Right lobe of liver (tissue), 6 donors: ENCODE measurements around the gene SOX8. TPM values are rescaled to one million over a fixed set of nuclear protein-coding genes. Genes with fewer than 3 reads are reported as not detected.
A peak's percentile ranks its signal among the peaks of the same experiment; 100 is the strongest.

Experiments used
- ATAC-seq, 4 donors: fragments of 200-7000 bp; cut with Tn5 transposase; one replicate each; pipeline ENCODE4 v1.9.1; 2020; ENCODE audit warnings: mild to moderate bottlenecking in 4 of 4, moderate library complexity in 4 of 4
- DNase-seq, 3 donors: peaks; one replicate each; pipeline ENCODE4 v3.0.0-alpha.2; 2020
- H3K27ac ChIP-seq, 3 donors: fragments of 200-600 bp; one replicate each; pipeline ENCODE4 v1.8.0; 2022
- H3K27me3 ChIP-seq, 2 donors: fragments of 200-600 bp; one replicate each; pipeline ENCODE4 v1.8.0; 2022
- H3K36me3 ChIP-seq, 4 donors: fragments of 200-600 bp; sonication (generic) in 1 of 4; one replicate each; pipeline versions ENCODE4 v1.5.1 to v1.8.0; 2017 to 2022; ENCODE audit warnings: control low read depth in 1 of 4
- H3K4me1 ChIP-seq, 4 donors: fragments of 200-600 bp; sonication (generic) in 1 of 4; one replicate each; pipeline versions ENCODE4 v1.5.1 to v1.8.0; 2017 to 2022; ENCODE audit warnings: control low read depth in 1 of 4
- H3K4me3 ChIP-seq, 3 donors: fragments of 200-600 bp; one replicate each; pipeline ENCODE4 v1.8.0; 2022
- H3K9me3 ChIP-seq, 4 donors: fragments of 200-600 bp; sonication (generic) in 1 of 4; one replicate each; pipeline versions ENCODE4 v1.5.1 to v1.8.0; 2017 to 2022; ENCODE audit warnings: control low read depth in 1 of 4
- POLR2A ChIP-seq: fragments of 450-650 bp; IDR thresholded peaks from one replicate; pipeline ENCODE4 v1.6.1; 2017; ENCODE audit warnings: antibody characterized with exemption, mild to moderate bottlenecking
- WGBS: methylation state at CpG from one replicate; pipeline ENCODE4 v1.1.6; 2018; ENCODE audit warnings: low coverage, low lambda C conversion rate; ENCODE audit not compliant: insufficient coverage; ENCODE audit errors: missing lambda C conversion rate; 5-methylcytosine and 5-hydroxymethylcytosine counted together
- intact Hi-C, 2 donors: fragments of 100-400 bp; cut with DNase I; formaldehyde crosslinking; loops; one replicate each; pipeline versions ENCODE4 v1.11.2 to v1.14.1; 2022
- total RNA-seq, 6 experiments: library from RNA; depleted of rRNA in 2 of 6; stranded (reverse); fragments of >200 nt in 2 of 6; fragmentation: NEBNext Ultra II Directional in 3 of 6; extraction: Animal tissue kit (Norgen Biotek cat#: 25700) in 3 of 6; gene quantifications; one replicate each; pipeline versions ENCODE4 v1.1.0 to v1.2.4, GENCODE V29; 2016 to 2023
- TF ChIP-seq, protein P1 (sequence below), 4 donors: fragments of 200-600 bp in 3 of 4; fragments of 450-650 bp in 1 of 4; IDR thresholded peaks; one replicate each; pipeline versions ENCODE4 v1.5.1 to v1.8.0; 2016 to 2022; ENCODE audit warnings: antibody characterized with exemption in 4 of 4, mild to moderate bottlenecking in 2 of 4
- donor health status: DM: no; HTN: yes; CAD: no.
- donor health status: DM: no; HTN: no; CAD: no.
- donor health status: DM: no; HTN: no; CAD: no.
- donor health status: DM: no; HTN: yes; CAD: no.
- donor health status: DM: no; HTN: yes; CAD: no.

Gene SOX8
- total RNA-seq, 6 experiments from 2014 or later: 0.07 to 0.13 (median 0.09) TPM; not detected in 3

DNA sequence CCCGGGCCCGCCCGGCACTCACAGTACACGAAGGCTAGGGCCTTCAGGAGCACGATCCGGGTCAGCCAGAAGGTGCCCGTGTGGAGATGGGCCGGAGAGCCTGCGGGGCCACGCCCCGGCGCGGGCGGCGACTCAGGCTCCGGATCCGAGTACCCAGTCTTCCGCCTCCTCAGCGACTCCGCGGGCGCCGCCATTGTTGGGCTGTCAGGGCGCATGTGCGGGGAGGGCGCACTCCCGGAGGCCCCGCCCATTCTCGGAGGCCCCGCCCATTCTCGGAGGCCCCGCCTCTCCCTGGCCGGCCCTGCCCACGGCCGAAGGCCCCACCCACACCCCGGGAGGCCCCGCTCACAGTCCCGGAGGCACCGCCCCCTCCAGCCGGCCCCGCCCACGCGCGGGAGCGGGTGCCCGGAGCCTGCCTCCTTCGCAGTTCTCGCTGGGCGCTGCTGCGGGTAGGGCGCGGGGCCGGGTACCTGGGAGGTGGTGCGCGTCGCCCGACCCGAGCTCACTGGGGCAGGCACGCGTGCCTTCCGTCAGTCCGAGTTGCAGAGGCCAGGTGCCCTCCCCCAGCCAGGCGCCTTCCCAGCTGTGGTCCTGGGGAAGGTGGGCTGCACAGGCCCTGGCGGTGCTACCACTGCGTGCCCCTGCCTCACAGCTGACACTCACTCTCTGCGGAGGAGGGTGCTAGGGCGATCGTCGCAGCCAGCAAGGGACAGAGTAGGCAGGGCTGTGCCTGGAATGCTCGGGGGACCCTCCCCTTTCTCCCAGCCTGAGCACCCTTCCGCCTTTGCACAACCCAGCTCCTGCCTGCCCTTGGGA lies 10.6 kb upstream of the SOX8 start, which contains the start of gene LMF1:
TSS of gene LMF1 (minus strand) at position 219 of the 816 bp plus-strand sequence. CDS start at position 215, 4 bp downstream.
- ATAC-seq (peak; percentile 98 to 99 (median 98)), DNase-seq (peak; percentile 97)
- Histone ChIP-seq H3K9me3 (no peaks in the 10 kb centered on the region), H3K27ac (peak within 1 kb of the TSS in 2 of 3 donors; percentile 44 to 51), H3K27me3 (no peaks in the 10 kb centered on the region), H3K4me1 (peaks cover 0 to 13% (median 3%) of the 10 kb centered on the region in 4 donors), H3K36me3 (no peaks in the 10 kb centered on the region), H3K4me3 (peak within 1 kb of the TSS; percentile 95 to 98 (median 96))
- intact Hi-C loops: no loop called here
- WGBS: 2% methylated on average over 10 of the region's 71 CpGs
- TF ChIP-seq, protein P1, sequence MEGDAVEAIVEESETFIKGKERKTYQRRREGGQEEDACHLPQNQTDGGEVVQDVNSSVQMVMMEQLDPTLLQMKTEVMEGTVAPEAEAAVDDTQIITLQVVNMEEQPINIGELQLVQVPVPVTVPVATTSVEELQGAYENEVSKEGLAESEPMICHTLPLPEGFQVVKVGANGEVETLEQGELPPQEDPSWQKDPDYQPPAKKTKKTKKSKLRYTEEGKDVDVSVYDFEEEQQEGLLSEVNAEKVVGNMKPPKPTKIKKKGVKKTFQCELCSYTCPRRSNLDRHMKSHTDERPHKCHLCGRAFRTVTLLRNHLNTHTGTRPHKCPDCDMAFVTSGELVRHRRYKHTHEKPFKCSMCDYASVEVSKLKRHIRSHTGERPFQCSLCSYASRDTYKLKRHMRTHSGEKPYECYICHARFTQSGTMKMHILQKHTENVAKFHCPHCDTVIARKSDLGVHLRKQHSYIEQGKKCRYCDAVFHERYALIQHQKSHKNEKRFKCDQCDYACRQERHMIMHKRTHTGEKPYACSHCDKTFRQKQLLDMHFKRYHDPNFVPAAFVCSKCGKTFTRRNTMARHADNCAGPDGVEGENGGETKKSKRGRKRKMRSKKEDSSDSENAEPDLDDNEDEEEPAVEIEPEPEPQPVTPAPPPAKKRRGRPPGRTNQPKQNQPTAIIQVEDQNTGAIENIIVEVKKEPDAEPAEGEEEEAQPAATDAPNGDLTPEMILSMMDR (IDR thresholded peaks at IDR 0.05): no peak
- TF ChIP-seq POLR2A: peak; percentile 68

DNA sequence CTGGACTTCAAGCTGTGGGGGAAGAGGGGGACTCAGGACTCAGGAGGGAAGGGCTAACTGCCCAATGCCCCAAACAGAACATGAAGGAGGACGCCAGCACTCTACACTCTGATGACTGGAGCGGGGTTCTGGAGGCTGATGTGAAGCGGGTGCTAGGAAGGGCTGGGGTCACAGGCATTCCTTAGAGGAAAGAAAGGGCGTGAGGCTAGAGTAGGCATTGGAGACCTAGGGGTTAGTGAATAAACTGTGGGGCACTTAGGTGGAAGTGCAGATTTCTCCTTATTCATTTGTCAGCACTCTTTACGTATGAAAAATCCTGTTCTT lies 10.0 kb upstream of the SOX8 start:
- Histone ChIP-seq H3K27ac (no peak overlapping the region), H3K4me1 (peaks cover 0 to 13% (median 3%) of the 10 kb centered on the region in 4 donors), H3K36me3 (no peaks in the 10 kb centered on the region), H3K4me3 (no peak overlapping the region), H3K9me3 (no peaks in the 10 kb centered on the region), H3K27me3 (no peaks in the 10 kb centered on the region)
- DNase-seq (no peak), ATAC-seq (no peak)
- 76% methylated on average over 2 of the region's 5 CpGs for WGBS
- no peak for TF ChIP-seq POLR2A
- TF ChIP-seq, protein P1 (IDR thresholded peaks at IDR 0.05): no peak
- intact Hi-C loops: no loop called here

DNA sequence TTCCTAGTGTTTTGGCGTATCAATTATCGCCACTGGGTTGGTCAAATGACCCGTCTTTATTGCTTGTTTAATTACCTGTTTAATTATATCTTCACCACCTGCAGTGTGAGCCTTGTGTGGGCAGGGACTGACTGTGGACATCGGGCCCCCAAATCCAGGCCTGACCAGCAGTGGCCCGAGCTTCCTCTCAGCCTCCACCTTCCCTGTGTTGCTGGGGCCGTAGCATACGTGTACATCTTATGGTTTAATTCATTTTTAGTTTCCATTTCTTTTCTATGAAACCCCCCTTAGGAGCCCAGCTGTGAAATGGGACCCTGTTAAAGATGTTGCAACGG lies 9.6 kb upstream of the SOX8 start:
- TF ChIP-seq, protein P1 (IDR thresholded peaks at IDR 0.05): no peak
- TF ChIP-seq POLR2A: no peak
- WGBS: 81% methylated on average over 5 of the region's 8 CpGs
- H3K36me3 ChIP-seq: no peaks in the 10 kb centered on the region
- intact Hi-C loops: no loop called here
- no peak overlapping the region for H3K27ac ChIP-seq
- DNase-seq (no peak), ATAC-seq (no peak)
- H3K9me3 ChIP-seq: no peaks in the 10 kb centered on the region
- H3K27me3 ChIP-seq: no peaks in the 10 kb centered on the region
- no peak overlapping the region for H3K4me3 ChIP-seq
- H3K4me1 ChIP-seq: peaks cover 0 to 13% (median 3%) of the 10 kb centered on the region in 4 donors

DNA sequence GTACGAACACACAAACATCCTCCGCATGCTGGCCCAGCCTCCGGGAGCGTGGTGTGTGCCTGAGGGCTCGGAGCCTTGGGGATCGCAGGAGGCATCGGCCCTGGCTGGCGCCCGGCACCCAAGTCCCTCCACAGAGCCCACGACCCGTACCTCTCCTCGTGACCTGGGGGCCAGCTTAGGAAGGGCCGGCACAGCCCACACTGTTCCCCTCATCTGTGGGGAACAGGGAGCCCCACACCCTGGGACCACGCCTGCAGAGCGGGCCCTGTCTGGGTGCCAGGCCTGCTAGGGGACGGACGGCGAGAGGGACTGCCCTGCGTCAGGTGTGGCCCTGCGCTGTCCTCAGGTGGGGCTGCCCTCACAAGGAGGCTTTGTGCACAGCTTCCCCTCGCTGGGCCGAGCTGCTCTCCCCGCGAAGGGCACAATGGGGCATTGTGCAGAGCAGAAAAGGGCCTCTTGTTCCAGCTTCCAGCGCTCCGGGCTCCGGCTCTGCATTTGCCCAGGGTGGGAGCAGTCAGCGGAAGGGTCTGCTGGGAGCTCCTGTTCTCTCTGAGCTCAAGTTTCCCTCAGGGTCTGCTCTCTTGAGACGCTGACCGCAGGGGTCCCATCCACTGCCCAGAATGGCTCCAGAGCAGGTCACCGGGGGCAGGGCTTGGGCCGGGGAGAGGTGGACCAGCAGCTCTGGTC lies 9.1 kb upstream of the SOX8 start:
- WGBS: 100% methylated on average over 2 of the region's 32 CpGs
- H3K4me1 ChIP-seq: peaks cover 0 to 13% (median 3%) of the 10 kb centered on the region in 4 donors
- ATAC-seq (no peak), DNase-seq (peak in 1 of 3 donors; percentile 25)
- intact Hi-C loops: no loop called here
- no peak overlapping the region for H3K27ac ChIP-seq
- TF ChIP-seq POLR2A: no peak
- TF ChIP-seq, protein P1 (IDR thresholded peaks at IDR 0.05): no peak
- no peak overlapping the region for H3K4me3 ChIP-seq
- no peaks in the 10 kb centered on the region for H3K36me3 ChIP-seq
- no peaks in the 10 kb centered on the region for H3K9me3 ChIP-seq
- H3K27me3 ChIP-seq: no peaks in the 10 kb centered on the region
